K562 (cell line): ENCODE data around the gene IMMP2L. TPM values are rescaled to one million over a fixed set of nuclear protein-coding genes. Genes with fewer than 3 reads are reported as not detected.

Experiments used
- MAFF ChIP-seq: IDR thresholded peaks from 2 replicates; pipeline ENCODE4 v1.6.1; 2012; ENCODE audit warnings: low read length, improper control_type of control experiment
- MAFG ChIP-seq: fragments of 450-650 bp; conservative IDR thresholded peaks from 2 replicates; pipeline ENCODE4 v1.6.1; 2016; ENCODE audit warnings: missing genetic modification characterization, missing compliant biosample characterization
- MAFK ChIP-seq: IDR thresholded peaks from 2 replicates; pipeline ENCODE4 v1.6.1; 2011; ENCODE audit warnings: low read length, improper control_type of control experiment
- NCOA4 ChIP-seq: fragments of 450-650 bp; IDR thresholded peaks from 2 replicates; pipeline ENCODE4 v1.6.1; 2018; ENCODE audit warnings: mild to moderate bottlenecking; ENCODE audit not compliant: partially characterized antibody
- RHOXF2B ChIP-seq: fragments of 250-450 bp; sonication (Bioruptor Pico); conservative IDR thresholded peaks from 2 replicates; pipeline ENCODE4 v1.5.1; 2021
- ZNF318 ChIP-seq, 2 experiments: fragments of 450-650 bp; IDR thresholded peaks; 2 replicates each; pipeline ENCODE4 v1.6.1; 2016; ENCODE audit warnings: mild to moderate bottlenecking in 2 of 2, borderline replicate concordance in 1 of 2, low read depth in 1 of 2, moderate library complexity in 1 of 2
- polyA plus RNA-seq, 8 experiments: library from polyadenylated mRNA; depleted of rRNA in 4 of 8; stranded (reverse) in 5 of 8; unstranded in 3 of 8; fragments of >200 nt; fragmentation: Nextera tagmentation in 2 of 8; fragmentation: Illumina TruSeq in 1 of 8; extraction: Ambion mirVana in 2 of 8; extraction: Trizol in 1 of 8; gene quantifications; 2 replicates each; pipeline versions ENCODE4 v1.2.1 to v1.2.3, GENCODE V29; 2011 to 2014; ENCODE audit warnings: inconsistent platforms in 1 of 8, missing spikeins in 1 of 8
- total RNA-seq, 7 experiments: library from RNA; depleted of rRNA in 6 of 7; stranded (reverse); fragments of >200 nt in 6 of 7; fragmentation: Illumina TruSeq in 2 of 7; extraction: Trizol in 2 of 7; gene quantifications; 2 replicates each; pipeline versions ENCODE4 v1.2.1 to v1.2.3, GENCODE V29; 2011 to 2021; ENCODE audit warnings: low replicate concordance in 1 of 7

The IMMP2L gene
- total and polyA plus RNA-seq, 9 of the 15 experiments (the other 6 are each of a cell fraction or from before 2014, with no cell fraction given) = 29.7 to 116 (median 53.0) TPM

DNA sequence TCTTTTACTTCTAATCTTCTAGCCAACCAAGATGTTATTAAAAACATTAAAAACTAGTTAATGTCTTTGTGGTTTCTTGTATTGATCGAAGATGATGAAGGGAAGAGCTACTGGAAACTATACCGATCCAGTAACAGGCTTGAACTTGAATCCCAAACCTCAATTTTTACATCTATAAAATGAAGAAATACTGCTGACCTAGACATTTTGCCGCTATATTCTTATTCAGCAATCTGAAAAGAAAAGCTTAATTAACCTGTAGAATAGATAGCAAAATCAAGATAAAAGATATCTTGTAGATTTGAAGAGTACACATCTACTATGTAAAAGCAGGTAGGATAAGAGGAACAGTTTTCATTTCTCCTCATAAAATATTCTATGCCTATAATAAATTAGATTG lies 797.4 kb downstream of the IMMP2L start (continued):
- no peak for TF ChIP-seq ZNF318 (IDR thresholded peaks at IDR 0.05; ENCODE audit: borderline replicate concordance in 1 of 2, low read depth in 1 of 2)
- no peak for TF ChIP-seq RHOXF2B (CRISPR knock-in tag)
- peak; percentile 66 for TF ChIP-seq MAFG (tag)
- peak; percentile 87 for TF ChIP-seq MAFF
- peak; percentile 90 for TF ChIP-seq MAFK
- no peak for TF ChIP-seq NCOA4
